Measurements from ENCODE around the gene DPYSL5.

The DPYSL5 gene

GRCh38 chr2:26850505-26850904 is 2.6 kb downstream of the DPYSL5 start:
- TF ChIP-seq TAF1 (IDR thresholded peaks at IDR 0.05; ENCODE audit: low read depth, low read length) (no peak), SPI1 (IDR thresholded peaks at IDR 0.05; ENCODE audit: low read depth, low read length) (no peak), POU2F2 (IDR thresholded peaks at IDR 0.05; ENCODE audit: low read depth, low read length) (no peak), PAX5 (IDR thresholded peaks at IDR 0.05; ENCODE audit: insufficient read depth, low read length, severe bottlenecking) (no peak), POLR2AphosphoS5 (IDR thresholded peaks at IDR 0.05; ENCODE audit: low read depth, low read length) (no peak), POLR2A (IDR thresholded peaks at IDR 0.05; ENCODE audit: low read depth, low read length) (no peak)
- FAIRE-seq (no peak), DNase-seq (ENCODE audit: insufficient read length, low spot score) (no peak)

DNA sequence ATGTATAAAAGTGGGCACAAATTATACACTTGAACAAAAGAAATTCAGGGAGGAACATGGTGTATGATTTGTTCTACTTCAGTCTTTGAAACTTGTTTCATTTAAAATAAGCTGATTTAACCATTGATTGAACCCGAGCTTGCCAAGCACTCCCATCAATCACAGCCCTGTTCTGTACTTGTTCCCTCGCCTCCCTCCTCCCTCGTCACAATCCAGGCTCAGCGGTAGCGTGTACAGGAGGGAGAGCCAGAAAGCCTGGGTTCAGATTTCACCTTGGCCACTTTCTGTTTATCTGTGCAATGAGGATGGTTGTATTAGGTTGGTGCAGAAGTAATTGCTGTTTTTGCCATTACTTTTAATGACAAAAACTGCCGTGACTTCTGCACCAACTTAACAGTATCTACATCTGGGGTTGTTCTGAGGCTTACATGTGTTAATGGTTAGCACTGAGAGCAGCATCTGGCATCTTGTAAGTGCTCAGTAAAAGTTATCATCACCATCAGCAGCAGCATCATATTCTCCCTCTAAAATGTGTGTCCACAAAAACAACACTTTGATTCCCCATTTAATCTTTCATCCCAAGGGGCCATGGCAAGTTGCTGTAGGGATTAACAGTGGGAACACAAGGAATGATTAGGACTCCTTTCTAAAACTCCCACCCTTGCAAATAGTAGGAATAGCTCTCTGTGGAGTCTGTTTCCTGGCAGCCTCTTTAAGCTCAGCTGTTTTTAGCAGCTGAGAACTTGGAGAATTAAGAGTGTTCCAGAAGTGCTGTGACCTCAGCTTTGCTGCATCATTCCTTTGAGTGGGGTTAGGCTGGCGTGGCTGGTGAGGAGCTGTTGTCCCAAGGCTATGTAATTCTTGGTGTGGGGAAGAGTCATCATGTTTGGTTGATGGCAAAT is 4.7 kb downstream of the DPYSL5 start:
- TF ChIP-seq POLR2A (IDR thresholded peaks at IDR 0.05; ENCODE audit: low read depth, low read length) (no peak), PAX5 (IDR thresholded peaks at IDR 0.05; ENCODE audit: insufficient read depth, low read length, severe bottlenecking) (no peak), POU2F2 (IDR thresholded peaks at IDR 0.05; ENCODE audit: low read depth, low read length) (no peak), POLR2AphosphoS5 (IDR thresholded peaks at IDR 0.05; ENCODE audit: low read depth, low read length) (no peak), TAF1 (IDR thresholded peaks at IDR 0.05; ENCODE audit: low read depth, low read length) (no peak), SPI1 (IDR thresholded peaks at IDR 0.05; ENCODE audit: low read depth, low read length) (no peak)
- DNase-seq (ENCODE audit: insufficient read length, low spot score) (no peak), FAIRE-seq (no peak)

GRCh38 chr2:26853751-26854150 is 5.8 kb downstream of the DPYSL5 start:
- no peak for FAIRE-seq
- TF ChIP-seq TAF1 (IDR thresholded peaks at IDR 0.05; ENCODE audit: low read depth, low read length) (no peak), SPI1 (IDR thresholded peaks at IDR 0.05; ENCODE audit: low read depth, low read length) (no peak), POLR2A (IDR thresholded peaks at IDR 0.05; ENCODE audit: low read depth, low read length) (no peak), PAX5 (IDR thresholded peaks at IDR 0.05; ENCODE audit: insufficient read depth, low read length, severe bottlenecking) (no peak), POLR2AphosphoS5 (IDR thresholded peaks at IDR 0.05; ENCODE audit: low read depth, low read length) (no peak), POU2F2 (IDR thresholded peaks at IDR 0.05; ENCODE audit: low read depth, low read length) (no peak)
- no peak for DNase-seq (ENCODE audit: insufficient read length, low spot score)

GRCh38 chr2:26854283-26854827 is 6.4 kb downstream of the DPYSL5 start:
- TF ChIP-seq SPI1 (IDR thresholded peaks at IDR 0.05; ENCODE audit: low read depth, low read length), result no peak
- TF ChIP-seq POU2F2 (IDR thresholded peaks at IDR 0.05; ENCODE audit: low read depth, low read length), result no peak
- TF ChIP-seq TAF1 (IDR thresholded peaks at IDR 0.05; ENCODE audit: low read depth, low read length), result no peak
- TF ChIP-seq PAX5 (IDR thresholded peaks at IDR 0.05; ENCODE audit: insufficient read depth, low read length, severe bottlenecking), result no peak
- TF ChIP-seq POLR2A (IDR thresholded peaks at IDR 0.05; ENCODE audit: low read depth, low read length), result no peak
- TF ChIP-seq POLR2AphosphoS5 (IDR thresholded peaks at IDR 0.05; ENCODE audit: low read depth, low read length), result no peak
- no peak for DNase-seq (ENCODE audit: insufficient read length, low spot score)
- no peak for FAIRE-seq

DNA sequence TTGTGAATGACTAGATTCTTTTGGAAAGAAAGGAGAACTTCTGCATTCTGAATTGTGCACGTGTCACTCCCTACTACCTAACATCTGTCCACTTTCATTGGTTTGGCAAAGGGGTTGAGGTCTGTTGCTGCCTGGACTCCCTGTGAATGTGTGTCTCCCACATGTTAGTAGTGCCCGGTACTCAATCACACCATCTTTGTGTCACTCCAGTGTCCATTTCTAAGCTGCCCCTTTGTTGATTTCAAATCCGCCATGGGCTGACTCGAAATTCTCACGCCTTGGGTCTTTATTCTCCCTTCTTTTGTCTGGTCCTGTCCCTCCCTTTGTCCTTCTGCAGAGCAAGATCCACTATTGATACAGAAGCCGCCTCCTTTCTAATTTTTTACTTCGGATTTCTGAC is 7.5 kb downstream of the DPYSL5 start:
- FAIRE-seq, result no peak
- no peak for DNase-seq (ENCODE audit: insufficient read length, low spot score)

GRCh38 chr2:26859622-26860021 is 11.7 kb downstream of the DPYSL5 start:
- no peak for DNase-seq (ENCODE audit: insufficient read length, low spot score)
- FAIRE-seq, result no peak
- TF ChIP-seq SPI1 (IDR thresholded peaks at IDR 0.05; ENCODE audit: low read depth, low read length), result no peak
- TF ChIP-seq POLR2A (IDR thresholded peaks at IDR 0.05; ENCODE audit: low read depth, low read length), result no peak
- TF ChIP-seq POU2F2 (IDR thresholded peaks at IDR 0.05; ENCODE audit: low read depth, low read length), result no peak
- no peak for TF ChIP-seq PAX5 (IDR thresholded peaks at IDR 0.05; ENCODE audit: insufficient read depth, low read length, severe bottlenecking)
- TF ChIP-seq POLR2AphosphoS5 (IDR thresholded peaks at IDR 0.05; ENCODE audit: low read depth, low read length), result no peak
- TF ChIP-seq TAF1 (IDR thresholded peaks at IDR 0.05; ENCODE audit: low read depth, low read length), result no peak

More for the DNA sequence above, 7.5 kb downstream of the DPYSL5 start:
- TF ChIP-seq POLR2A (IDR thresholded peaks at IDR 0.05; ENCODE audit: low read depth, low read length) (no peak), SPI1 (IDR thresholded peaks at IDR 0.05; ENCODE audit: low read depth, low read length) (no peak), TAF1 (IDR thresholded peaks at IDR 0.05; ENCODE audit: low read depth, low read length) (no peak), POLR2AphosphoS5 (IDR thresholded peaks at IDR 0.05; ENCODE audit: low read depth, low read length) (no peak), PAX5 (IDR thresholded peaks at IDR 0.05; ENCODE audit: insufficient read depth, low read length, severe bottlenecking) (no peak)

GRCh38 chr2:26860211-26860850 is 12.4 kb downstream of the DPYSL5 start:
- no peak for TF ChIP-seq TAF1 (IDR thresholded peaks at IDR 0.05; ENCODE audit: low read depth, low read length)
- TF ChIP-seq POLR2A (IDR thresholded peaks at IDR 0.05; ENCODE audit: low read depth, low read length), result no peak
- no peak for TF ChIP-seq PAX5 (IDR thresholded peaks at IDR 0.05; ENCODE audit: insufficient read depth, low read length, severe bottlenecking)
- TF ChIP-seq POU2F2 (IDR thresholded peaks at IDR 0.05; ENCODE audit: low read depth, low read length), result no peak
- no peak for TF ChIP-seq POLR2AphosphoS5 (IDR thresholded peaks at IDR 0.05; ENCODE audit: low read depth, low read length)
- no peak for TF ChIP-seq SPI1 (IDR thresholded peaks at IDR 0.05; ENCODE audit: low read depth, low read length)
- FAIRE-seq (no peak), DNase-seq (ENCODE audit: insufficient read length, low spot score) (no peak)

GRCh38 chr2:26861610-26862224 is 13.8 kb downstream of the DPYSL5 start:
- DNase-seq (ENCODE audit: insufficient read length, low spot score), result no peak
- no peak for TF ChIP-seq TAF1 (IDR thresholded peaks at IDR 0.05; ENCODE audit: low read depth, low read length)
- TF ChIP-seq SPI1 (IDR thresholded peaks at IDR 0.05; ENCODE audit: low read depth, low read length), result no peak
- no peak for TF ChIP-seq POLR2AphosphoS5 (IDR thresholded peaks at IDR 0.05; ENCODE audit: low read depth, low read length)
- no peak for TF ChIP-seq POU2F2 (IDR thresholded peaks at IDR 0.05; ENCODE audit: low read depth, low read length)
- no peak for TF ChIP-seq PAX5 (IDR thresholded peaks at IDR 0.05; ENCODE audit: insufficient read depth, low read length, severe bottlenecking)
- no peak for TF ChIP-seq POLR2A (IDR thresholded peaks at IDR 0.05; ENCODE audit: low read depth, low read length)
- FAIRE-seq, result no peak
